Stimulated activated CD8-positive, alpha-beta memory T cell treated with anti-CD3 and anti-CD28 coated beads, Interleukin-2, amount 100 ng/mL, for 1 hour (primary cell): ENCODE results near the gene FERMT3.
A peak's percentile ranks its signal among the peaks of the same experiment; 100 is the strongest.

Experiments used
- DNase-seq, 2 donors: peaks; one replicate each; pipeline ENCODE4 v3.0.0-alpha.2; 2020; ENCODE audit warnings: low read depth in 2 of 2

Gene FERMT3

GRCh38 chr11:64264371-64264852 lies 57.9 kb downstream of the FERMT3 start:
- no peak for DNase-seq

GRCh38 chr11:64265176-64266160 lies 58.9 kb downstream of the FERMT3 start:
- no peak for DNase-seq

GRCh38 chr11:64266339-64266738 lies 59.8 kb downstream of the FERMT3 start:
- DNase-seq = no peak

- DNase-seq = no peak
Observed at GRCh38 chr11:64267207-64267945, 60.9 kb downstream of the FERMT3 start.

DNA sequence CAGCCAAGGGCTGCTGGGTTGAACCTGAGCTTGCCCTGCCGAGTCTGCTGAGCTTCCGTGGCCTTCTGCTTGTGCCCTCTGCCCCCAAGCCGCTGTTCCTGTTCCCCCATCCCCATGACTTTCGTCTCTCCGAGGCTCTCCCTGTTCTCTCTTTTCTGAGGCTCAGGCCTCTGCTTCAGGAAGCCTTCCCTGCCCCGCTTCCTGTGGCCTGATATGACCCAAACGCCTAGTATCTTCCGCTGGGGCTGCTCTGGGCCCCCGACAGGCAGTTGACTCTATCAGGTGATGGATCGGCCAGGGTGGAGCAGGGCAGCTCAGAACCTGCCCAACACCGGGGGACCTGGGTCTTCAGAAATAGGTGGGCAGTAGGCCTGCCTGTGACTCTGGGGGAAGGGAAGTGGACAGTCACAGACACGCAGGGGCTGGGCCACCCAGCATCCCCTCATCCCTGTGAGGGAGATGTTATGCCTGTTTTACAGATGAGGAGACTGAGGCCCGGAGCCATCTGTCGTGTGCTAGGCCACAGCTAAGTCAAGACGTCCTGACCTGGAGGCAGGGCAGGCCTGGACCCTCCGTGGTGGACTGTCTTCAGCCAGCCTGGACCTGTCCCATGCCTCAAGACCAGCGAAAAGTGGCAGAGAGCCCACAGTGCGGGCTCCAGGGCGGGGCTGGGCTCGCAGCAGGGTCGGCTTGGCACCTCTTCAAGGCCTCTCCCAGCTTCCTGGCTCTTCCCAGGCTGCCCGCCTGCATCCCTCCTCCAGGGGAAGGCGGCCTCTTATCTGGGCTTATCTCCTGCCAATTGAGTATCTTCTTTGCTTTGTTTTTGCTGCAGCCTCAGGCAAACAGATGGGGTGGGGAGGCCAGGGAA lies 61.7 kb downstream of the FERMT3 start:
- no peak for DNase-seq

DNA sequence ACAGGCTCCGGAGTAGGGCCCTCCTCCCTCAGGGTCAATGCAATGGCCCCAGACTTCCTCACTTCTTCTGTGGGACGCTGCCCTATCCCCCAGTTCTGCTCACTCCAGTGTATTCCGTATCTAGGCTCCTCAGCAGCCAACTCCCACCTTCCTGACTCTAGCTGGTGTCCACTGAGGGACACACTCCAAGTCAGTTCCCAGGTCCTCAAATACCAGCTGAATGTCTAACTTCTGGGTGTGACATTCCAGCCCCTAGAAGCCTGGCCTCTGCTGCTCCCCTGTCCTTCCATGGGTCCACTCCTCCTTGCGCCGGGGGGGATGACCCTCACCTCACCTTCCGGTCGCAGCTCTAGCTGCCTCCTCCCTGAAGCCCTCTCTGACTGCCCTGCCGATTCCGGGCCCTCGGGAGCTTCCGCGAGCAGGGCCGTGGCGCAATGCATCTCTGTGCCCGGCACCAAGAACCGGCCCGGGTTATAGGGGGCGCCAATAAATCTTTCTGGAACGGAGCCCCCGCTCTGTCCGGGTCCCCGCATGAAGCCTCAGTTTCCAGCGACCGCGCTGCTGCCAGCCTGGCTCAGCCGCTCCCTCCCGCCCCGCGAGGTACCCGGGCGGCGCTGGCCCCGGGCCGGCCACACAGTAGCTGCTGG lies 62.5 kb downstream of the FERMT3 start:
- no peak for DNase-seq

DNA sequence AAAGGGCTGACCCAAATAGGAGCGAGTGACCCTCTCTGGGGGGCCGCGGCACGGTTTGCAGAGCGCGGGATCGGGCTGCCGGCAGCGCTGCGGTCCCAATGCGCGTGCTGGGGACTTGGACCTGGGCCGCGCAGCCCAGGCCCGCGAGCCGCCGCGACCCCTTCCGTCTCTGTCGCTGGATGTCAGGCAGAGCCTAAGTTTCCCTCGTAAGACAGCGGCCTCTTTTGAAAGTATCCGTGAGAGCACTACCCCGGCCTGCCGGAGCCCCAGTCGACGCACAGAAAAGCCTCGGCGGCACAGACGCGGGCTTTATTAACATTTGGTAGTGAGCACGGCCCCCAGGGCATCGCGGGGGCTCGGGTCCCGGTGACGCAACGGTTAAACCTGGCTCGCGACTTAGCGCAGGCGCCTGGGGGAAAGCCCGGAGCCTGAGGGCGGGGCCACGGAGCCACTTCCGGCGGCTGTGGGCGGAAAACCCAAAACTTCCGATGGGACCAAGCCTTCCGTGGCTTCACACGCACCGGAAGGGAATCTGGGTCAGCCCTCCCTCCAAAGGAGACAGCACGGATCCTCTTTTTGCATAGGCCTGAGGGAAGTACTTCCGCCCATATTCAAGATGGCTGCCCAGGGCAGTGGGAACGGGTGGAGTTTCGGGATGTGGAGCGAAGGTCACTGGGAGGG lies 63.2 kb downstream of the FERMT3 start:
- DNase-seq = peak; percentile 94
